ENCODE results near the gene CASZ1.

The CASZ1 gene

GRCh38 chr1:10693152-10693496 lies 103.3 kb downstream of the CASZ1 start:
- Histone ChIP-seq H3K4me1 (ENCODE audit: low read depth, poor library complexity, severe bottlenecking) (no peaks in the 10 kb centered on the region), H4K20me1 (ENCODE audit: insufficient read depth) (no peaks in the 10 kb centered on the region), H3K27me3 (ENCODE audit: insufficient read depth, low read depth) (peaks cover 86% of the 10 kb centered on the region), H3K36me3 (ENCODE audit: insufficient read depth) (no peaks in the 10 kb centered on the region), H3K9ac (no peak overlapping the region), H2AFZ (ENCODE audit: low read depth) (no peak overlapping the region; the same call in 1 of the 2 replicates), H3K27ac (no peak overlapping the region), H3K4me3 (IDR thresholded peaks at IDR 0.05; ENCODE audit: insufficient read depth, low read depth, low read length) (no peak overlapping the region), H3K4me2 (peak overlapping the region; percentile 92), H3K79me2 (ENCODE audit: insufficient read depth, low read depth) (no peaks in the 10 kb centered on the region)
- TF ChIP-seq CTCF (conservative IDR thresholded peaks at IDR 0.05; ENCODE audit: low read depth, low read length), result no peak

GRCh38 chr1:10692401-10693021 lies 103.9 kb downstream of the CASZ1 start:
- Histone ChIP-seq H3K4me3 (IDR thresholded peaks at IDR 0.05; ENCODE audit: insufficient read depth, low read depth, low read length) (no peak overlapping the region), H3K9ac (no peak overlapping the region), H3K36me3 (ENCODE audit: insufficient read depth) (no peaks in the 10 kb centered on the region), H3K4me1 (ENCODE audit: low read depth, poor library complexity, severe bottlenecking) (no peaks in the 10 kb centered on the region), H2AFZ (ENCODE audit: low read depth) (no peak overlapping the region), H4K20me1 (ENCODE audit: insufficient read depth) (no peaks in the 10 kb centered on the region), H3K79me2 (ENCODE audit: insufficient read depth, low read depth) (no peaks in the 10 kb centered on the region), H3K27me3 (ENCODE audit: insufficient read depth, low read depth) (peaks cover 86% of the 10 kb centered on the region), H3K27ac (no peak overlapping the region), H3K4me2 (no peak overlapping the region; the same call in 1 of the 2 replicates)
- TF ChIP-seq CTCF (conservative IDR thresholded peaks at IDR 0.05; ENCODE audit: low read depth, low read length), result peak; percentile 72

- Histone ChIP-seq H3K27me3 (ENCODE audit: insufficient read depth, low read depth) (peaks cover 86% of the 10 kb centered on the region), H3K4me3 (IDR thresholded peaks at IDR 0.05; ENCODE audit: insufficient read depth, low read depth, low read length) (no peak overlapping the region), H3K79me2 (ENCODE audit: insufficient read depth, low read depth) (no peaks in the 10 kb centered on the region), H3K4me2 (no peak overlapping the region), H3K27ac (no peak overlapping the region), H3K4me1 (ENCODE audit: low read depth, poor library complexity, severe bottlenecking) (no peaks in the 10 kb centered on the region), H3K36me3 (ENCODE audit: insufficient read depth) (no peaks in the 10 kb centered on the region), H4K20me1 (ENCODE audit: insufficient read depth) (no peaks in the 10 kb centered on the region), H2AFZ (ENCODE audit: low read depth) (no peak overlapping the region), H3K9ac (no peak overlapping the region)
- TF ChIP-seq CTCF (conservative IDR thresholded peaks at IDR 0.05; ENCODE audit: low read depth, low read length), result no peak
Observed at GRCh38 chr1:10691740-10692125, 104.7 kb downstream of the CASZ1 start.

GRCh38 chr1:10691075-10691739 lies 105.2 kb downstream of the CASZ1 start:
- Histone ChIP-seq H3K27ac (no peak overlapping the region), H3K9ac (no peak overlapping the region), H4K20me1 (ENCODE audit: insufficient read depth) (no peaks in the 10 kb centered on the region), H3K79me2 (ENCODE audit: insufficient read depth, low read depth) (no peaks in the 10 kb centered on the region), H3K27me3 (ENCODE audit: insufficient read depth, low read depth) (peaks cover 86% of the 10 kb centered on the region), H3K4me3 (IDR thresholded peaks at IDR 0.05; ENCODE audit: insufficient read depth, low read depth, low read length) (no peak overlapping the region), H3K4me1 (ENCODE audit: low read depth, poor library complexity, severe bottlenecking) (no peaks in the 10 kb centered on the region), H3K36me3 (ENCODE audit: insufficient read depth) (no peaks in the 10 kb centered on the region), H3K4me2 (no peak overlapping the region), H2AFZ (ENCODE audit: low read depth) (no peak overlapping the region)
- TF ChIP-seq CTCF (conservative IDR thresholded peaks at IDR 0.05; ENCODE audit: low read depth, low read length), result no peak
